Ecto neural progenitor cell (in vitro differentiated cells): ENCODE measurements around the gene SUN5.

Experiments used
- DNase-seq: peaks from one replicate; pipeline ENCODE4 v3.0.0-alpha.2; 2018; ENCODE audit warnings: low spot score

Gene SUN5

GRCh38 chr20:33026779-33027759, 22.8 kb upstream of the SUN5 start:
- no peak for DNase-seq

- DNase-seq, result no peak
Measured at GRCh38 chr20:33026072-33026778, 22.0 kb upstream of the SUN5 start.

- DNase-seq, result no peak
Measured at GRCh38 chr20:33025318-33025876, 21.2 kb upstream of the SUN5 start.

GRCh38 chr20:33024609-33025317, 20.5 kb upstream of the SUN5 start:
- no peak for DNase-seq

- no peak for DNase-seq
Measured at GRCh38 chr20:33024243-33024560, 20.0 kb upstream of the SUN5 start.

- no peak for DNase-seq
Measured at GRCh38 chr20:33023439-33024242, 19.4 kb upstream of the SUN5 start.

GRCh38 chr20:33022694-33023438, 18.6 kb upstream of the SUN5 start:
- DNase-seq, result no peak

- DNase-seq, result no peak
Measured at GRCh38 chr20:33022289-33022688, 18.1 kb upstream of the SUN5 start.

- DNase-seq, result no peak
Measured at GRCh38 chr20:33021879-33022278, 17.6 kb upstream of the SUN5 start.

- DNase-seq, result no peak
Measured at GRCh38 chr20:33020278-33021161, 16.3 kb upstream of the SUN5 start.

- DNase-seq, result no peak
Measured at GRCh38 chr20:33019465-33020277, 15.4 kb upstream of the SUN5 start.

- DNase-seq, result no peak
Measured at GRCh38 chr20:33018169-33018931, 14.1 kb upstream of the SUN5 start.

- DNase-seq, result no peak
Measured at GRCh38 chr20:33017542-33017941, 13.3 kb upstream of the SUN5 start.

- DNase-seq, result no peak
Measured at GRCh38 chr20:33016581-33017109, 12.4 kb upstream of the SUN5 start.

GRCh38 chr20:33015700-33016580, 11.7 kb upstream of the SUN5 start:
- no peak for DNase-seq

- DNase-seq, result no peak
Measured at GRCh38 chr20:33015114-33015484, 10.9 kb upstream of the SUN5 start.
